GM18909 (cell line): ENCODE results near the gene RFNG.

Source experiments
- ATAC-seq: cut with Tn5 transposase; IDR thresholded peaks from one replicate; pipeline ENCODE4 v1.9.1; 2021; ENCODE audit warnings: mild to moderate bottlenecking; ENCODE audit not compliant: unreplicated experiment, poor library complexity

The RFNG gene, protein sequence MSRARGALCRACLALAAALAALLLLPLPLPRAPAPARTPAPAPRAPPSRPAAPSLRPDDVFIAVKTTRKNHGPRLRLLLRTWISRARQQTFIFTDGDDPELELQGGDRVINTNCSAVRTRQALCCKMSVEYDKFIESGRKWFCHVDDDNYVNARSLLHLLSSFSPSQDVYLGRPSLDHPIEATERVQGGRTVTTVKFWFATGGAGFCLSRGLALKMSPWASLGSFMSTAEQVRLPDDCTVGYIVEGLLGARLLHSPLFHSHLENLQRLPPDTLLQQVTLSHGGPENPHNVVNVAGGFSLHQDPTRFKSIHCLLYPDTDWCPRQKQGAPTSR

DNA sequence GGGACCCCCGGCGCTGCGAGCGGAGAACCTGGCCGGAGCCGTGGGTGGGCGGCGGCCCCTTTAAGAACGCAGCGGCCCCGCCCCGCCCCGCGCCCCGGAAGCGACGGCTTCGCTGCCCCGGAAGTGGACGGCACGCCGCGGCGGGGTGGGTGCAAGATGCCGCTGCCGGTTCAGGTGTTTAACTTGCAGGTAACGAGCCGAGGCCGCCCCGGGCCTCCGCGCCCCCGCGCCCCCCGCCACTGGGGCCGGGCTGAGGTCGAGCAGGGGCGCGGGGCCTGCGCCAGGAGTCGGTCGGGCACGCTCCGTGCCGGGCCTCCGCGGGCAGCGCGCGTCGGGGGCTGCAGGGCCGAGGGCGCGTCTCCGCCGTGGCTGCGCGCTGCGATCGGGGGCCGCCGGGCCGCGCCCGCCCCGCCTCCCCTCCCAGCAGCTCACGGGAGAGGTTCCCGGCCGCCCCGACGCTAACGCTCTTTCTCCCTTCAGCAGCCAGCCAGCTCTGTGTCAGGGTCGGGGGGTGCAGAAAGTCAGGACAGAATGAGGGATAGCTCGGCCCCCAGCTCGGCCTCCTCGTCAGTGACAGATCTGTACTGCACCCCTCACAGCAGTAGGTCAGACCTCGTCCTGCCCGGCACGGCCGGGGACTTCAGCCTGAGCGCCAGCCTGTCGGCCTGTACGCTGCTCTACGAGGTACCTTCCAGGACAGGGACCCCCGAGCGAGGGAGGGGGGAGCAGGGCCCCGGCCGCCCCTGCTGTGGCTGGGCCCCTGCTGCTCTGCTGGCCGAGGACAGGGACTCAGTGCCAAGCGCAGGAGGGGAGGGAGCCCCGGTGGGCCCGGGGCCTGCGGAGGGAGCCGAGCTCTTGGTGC is at the start of gene RFNG, which contains the start of gene GPS1:
RFNG (minus strand) TSS at position 36 of the 862 bp plus-strand sequence. CDS start 45 bp downstream, outside the sequence.
GPS1 (plus strand) TSS at position 123 of the 862 bp plus-strand sequence; CDS start at position 157, 34 bp downstream.
- peak; percentile 59 for ATAC-seq

- ATAC-seq = no peak
Observed at GRCh38 chr17:82101301-82101715, 49.7 kb upstream of the RFNG start.

GRCh38 chr17:82100502-82101298 is 49.1 kb upstream of the RFNG start:
- no peak for ATAC-seq

DNA sequence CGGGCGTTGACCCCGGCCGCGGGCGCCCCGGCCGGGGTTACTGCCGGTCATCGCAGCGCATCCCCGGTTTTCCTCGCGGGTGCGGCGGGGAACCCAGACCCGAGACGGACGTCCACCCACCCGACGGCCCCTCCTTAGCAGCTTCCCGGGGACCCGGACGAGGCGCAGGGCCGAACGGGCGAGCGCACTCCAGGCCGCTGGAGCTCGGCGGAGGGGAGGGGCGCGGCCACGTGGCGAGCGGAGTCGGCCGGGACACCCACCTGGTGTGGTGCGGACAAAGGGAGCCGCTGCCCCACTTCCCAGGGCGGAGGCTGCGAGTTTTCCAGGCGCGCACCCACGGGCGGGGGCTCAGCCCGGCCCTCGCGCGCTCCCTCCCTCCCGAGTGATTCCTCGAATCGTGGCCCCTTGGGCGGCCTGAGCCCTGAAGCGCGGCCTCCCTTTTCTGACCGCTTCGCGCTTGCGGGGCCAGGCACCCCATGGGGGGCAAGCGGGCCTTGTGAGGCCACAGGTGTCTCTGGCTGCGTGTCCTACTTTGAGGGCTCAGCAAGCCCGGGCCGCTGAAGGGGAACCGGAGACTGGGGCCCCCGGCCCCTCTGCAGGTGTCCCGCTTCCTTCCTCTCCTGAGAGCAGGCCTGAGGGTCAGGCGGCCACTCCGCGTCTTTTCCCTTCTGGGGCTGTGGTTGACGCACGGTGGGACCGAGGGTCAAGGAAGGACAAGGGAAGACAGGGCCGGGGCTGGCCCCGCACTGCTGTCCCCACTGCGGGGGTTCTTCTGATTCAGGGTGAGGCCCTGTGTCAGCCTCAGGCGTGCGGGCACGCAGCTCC is 47.5 kb upstream of the RFNG start:
- no peak for ATAC-seq

DNA sequence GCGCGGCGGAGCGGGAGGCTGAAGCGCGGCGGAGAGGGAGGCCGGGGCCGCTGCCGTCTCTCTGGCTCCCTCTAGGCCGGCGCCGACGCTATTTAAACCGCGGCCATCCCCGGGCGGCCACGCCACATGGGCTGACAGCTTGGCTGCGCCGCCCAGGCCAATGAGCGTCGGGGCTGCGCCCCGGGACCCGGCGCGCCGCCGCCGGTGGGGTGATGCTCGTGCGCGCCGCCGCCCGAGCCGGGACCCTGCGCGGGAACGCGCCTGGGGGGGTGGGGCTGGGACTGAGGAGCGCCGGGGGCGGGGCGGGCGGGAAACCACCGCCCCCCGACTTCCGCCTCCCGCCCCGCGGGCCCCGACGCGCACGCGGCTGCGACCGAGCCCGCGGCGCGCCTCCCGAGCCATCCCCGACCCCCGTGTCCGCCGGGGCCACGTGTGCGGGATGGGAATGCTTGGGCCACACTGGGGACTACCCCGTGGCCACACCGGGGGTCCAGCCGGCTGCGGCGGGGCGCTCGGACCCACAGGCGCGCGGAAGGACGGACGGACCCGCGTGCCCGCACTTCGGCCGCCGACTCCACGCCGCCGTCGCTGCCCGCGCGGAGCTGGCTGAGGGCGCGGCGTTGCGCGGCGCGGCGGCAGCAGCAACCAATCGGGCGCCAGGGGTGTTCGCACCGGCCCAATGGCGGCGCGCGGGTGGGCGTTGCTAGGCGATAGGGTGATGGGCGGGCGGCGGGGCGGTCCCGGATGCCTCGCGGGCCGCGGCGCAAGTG is 46.7 kb upstream of the RFNG start, which contains the start of gene FASN:
FASN (minus strand) TSS at position 68 of the 770 bp plus-strand sequence. CDS start 1,791 bp downstream, outside the sequence.
- peak; percentile 69 for ATAC-seq

DNA sequence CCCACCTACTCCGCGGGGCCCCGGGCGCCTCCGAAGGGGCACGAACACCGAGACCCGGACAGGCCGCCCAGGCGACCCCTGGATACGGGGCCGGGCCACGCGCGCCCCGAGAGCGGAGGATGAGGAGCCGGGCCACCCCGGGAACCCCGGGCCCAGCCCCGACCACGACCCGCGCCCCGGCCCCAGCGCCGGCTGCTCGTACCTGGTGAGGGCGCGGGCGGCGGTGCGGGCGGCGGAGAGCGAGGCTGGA is 46.2 kb upstream of the RFNG start:
- no peak for ATAC-seq

DNA sequence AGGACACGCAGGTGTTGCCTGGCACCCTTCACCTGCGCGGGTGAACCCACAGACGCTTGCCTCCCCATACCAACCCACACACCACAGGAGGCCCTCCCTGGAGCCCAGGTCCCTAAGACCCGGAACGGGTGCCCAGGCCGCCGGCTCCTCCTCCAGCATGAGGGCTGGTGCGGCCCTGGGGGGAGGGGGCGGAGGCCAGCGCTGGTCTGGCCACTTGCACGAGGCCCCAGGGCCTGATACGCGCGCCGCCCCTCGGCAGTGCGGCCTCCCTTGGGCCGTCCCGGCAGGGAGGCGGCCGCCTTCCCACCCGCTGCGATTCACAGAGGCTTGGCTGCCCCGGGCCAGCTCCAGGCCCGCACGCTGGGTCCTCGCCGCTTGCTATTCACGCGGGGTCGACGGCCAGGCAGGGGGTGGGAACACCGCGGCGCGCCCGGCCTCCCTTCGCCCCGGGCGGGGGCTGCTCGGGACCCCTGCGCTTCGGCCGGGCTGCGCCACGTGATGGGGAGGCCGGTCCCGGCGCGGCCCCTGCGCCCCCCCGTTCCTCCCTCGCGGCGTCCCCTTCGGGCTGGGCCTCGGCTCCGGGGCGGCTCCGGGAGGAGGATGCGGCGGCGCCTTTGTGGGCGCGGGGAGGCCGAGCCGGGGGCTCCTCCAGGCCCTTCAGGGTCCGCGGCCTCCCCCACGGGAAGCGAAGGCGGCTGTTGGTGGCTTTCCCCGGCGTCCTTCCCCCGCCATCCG is 45.7 kb upstream of the RFNG start:
- peak; percentile 3 for ATAC-seq

GRCh38 chr17:82096709-82097183 is 45.1 kb upstream of the RFNG start:
- no peak for ATAC-seq

DNA sequence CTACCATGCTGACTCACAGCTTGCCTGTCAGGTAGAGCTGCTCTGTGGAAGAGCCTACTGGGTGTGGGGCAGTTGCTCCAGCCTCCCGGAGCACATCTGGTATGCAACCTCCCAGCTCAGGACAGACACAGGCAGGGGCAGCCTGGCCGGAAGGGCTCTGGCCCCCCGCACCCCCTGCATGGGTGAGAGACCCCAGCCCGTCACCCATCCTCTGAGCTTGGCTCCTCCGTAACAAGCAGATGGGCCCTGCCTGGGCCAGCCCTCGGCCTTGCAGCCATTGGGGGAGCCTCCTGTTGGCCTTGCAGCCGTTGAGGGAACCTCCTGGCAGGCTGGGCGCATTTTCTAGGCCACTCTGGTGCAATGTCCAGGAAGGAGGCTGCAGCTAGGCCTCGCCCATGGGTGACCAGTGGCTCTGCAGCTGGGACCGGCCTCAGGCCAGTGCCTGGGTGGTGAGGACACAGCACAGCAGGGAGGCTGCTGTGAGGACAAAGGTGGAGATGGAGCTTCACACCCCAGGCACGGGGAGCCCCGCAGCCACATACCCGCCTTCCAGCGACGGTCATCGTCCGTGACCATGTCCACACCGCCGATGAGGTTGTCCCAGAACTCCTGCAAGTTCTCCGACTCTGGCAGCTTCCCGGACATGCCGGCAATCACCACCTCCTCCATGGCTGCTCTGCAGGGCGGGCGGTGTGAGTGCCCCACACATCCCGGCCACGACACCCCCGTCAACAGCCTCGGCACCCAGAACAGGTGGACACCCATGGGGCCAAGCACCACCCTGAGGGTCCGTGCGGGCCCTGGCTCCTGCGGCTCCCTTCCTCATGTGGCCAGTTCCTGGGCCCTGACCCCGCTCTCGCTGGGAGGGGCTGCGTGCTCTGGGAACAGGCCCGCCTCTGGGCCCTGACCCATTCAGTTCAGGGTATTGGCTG is 44.4 kb upstream of the RFNG start:
- no peak for ATAC-seq

- no peak for ATAC-seq
Observed at GRCh38 chr17:82094931-82095776, 43.5 kb upstream of the RFNG start.

DNA sequence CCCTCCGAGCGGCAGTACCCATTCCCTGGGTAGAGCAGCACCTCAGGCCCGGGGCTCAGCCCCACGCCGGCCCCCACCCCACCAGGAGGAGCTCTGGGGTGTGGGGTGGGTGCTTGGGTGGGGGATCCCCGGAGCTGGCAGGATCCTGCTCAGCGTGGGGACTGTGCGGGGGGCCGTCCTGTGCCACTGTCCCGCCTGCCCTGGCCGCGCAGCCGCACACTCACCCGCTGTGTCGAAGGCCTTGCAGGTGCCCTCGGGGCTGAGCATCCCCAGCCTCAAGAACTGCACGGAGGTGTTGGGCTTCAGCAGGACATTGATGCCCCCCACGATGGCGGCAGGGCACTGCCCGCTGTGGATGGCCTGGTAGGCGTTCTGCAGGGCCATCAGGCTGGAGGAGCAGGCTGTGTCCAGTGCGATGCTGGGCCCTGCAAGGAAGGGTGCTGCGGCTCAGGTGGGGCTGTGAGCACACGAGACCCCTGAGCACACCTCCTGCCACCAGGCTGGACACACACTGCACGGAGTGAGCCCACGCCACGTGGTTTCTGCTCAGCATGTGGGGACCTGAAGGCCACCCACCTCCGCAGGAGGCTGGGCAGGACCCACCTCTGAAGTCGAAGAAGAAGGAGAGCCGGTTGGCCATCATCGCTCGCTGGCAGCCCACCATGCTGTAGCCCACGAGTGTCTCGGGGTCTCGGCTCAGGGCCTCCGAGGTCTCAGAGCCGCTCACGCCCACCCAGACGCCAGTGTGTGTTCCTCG is 41.6 kb upstream of the RFNG start:
- ATAC-seq = no peak

DNA sequence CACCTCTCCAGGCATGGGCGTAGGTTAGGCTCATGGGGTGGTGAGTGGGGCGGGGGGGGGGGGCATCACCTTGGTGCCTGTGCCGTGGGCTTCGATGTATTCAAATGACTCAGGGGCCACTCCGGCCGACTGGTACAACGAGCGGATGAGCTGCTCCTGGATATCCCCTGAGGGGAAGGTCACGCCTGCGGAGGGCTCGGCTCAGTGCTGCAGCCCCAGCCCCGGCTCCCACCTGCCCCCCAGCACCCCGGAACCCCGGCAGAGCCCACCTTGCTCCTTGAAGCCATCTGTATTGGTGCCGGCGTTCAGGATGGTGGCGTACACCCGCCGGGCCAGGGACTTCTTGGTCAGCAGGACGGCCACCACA is 41.0 kb upstream of the RFNG start:
- no peak for ATAC-seq

DNA sequence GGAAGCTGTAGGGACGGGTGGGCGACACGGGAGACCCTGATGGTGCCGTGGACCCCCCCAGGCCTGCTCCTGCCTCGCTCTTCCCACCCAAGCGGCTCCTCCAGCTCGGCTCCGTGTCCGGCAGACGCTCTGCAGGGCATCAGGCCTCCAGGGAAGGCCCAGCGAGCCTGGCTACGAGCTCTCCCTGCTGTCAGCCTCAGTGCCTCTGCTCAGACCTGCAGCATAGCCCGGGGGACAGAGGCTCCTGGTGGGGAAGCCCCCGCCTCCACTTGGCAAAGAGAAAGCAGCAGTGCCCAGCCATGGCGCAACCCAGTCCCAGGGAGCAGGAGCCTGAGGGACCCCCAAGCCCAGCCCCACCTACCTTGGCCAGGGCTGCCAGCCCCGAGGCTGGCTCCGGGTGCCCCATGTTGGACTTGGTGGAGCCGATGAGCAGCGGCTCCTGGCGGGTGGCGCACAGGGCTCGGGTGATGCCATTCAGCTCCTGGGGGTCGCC is 40.5 kb upstream of the RFNG start:
- ATAC-seq = no peak

GRCh38 chr17:82091264-82092066 is 39.9 kb upstream of the RFNG start:
- no peak for ATAC-seq
